Mucosa of stomach (tissue), 1 donor: ENCODE measurements around the gene CBX1.
A peak's percentile ranks its signal among the peaks of the same experiment; 100 is the strongest.

Experiments
- H3K27me3 ChIP-seq: one replicate; pipeline ENCODE4 v1.7.0; 2013; ENCODE audit warnings: mild to moderate bottlenecking, low read length; ENCODE audit not compliant: control insufficient read depth, insufficient read depth
- H3K36me3 ChIP-seq: one replicate; pipeline ENCODE4 v1.7.0; 2013; ENCODE audit warnings: low read length; ENCODE audit not compliant: control insufficient read depth, insufficient read depth
- H3K4me1 ChIP-seq: one replicate; pipeline ENCODE4 v1.7.0; 2013; ENCODE audit warnings: mild to moderate bottlenecking, low read length; ENCODE audit not compliant: control insufficient read depth, insufficient read depth
- H3K4me3 ChIP-seq: one replicate; pipeline ENCODE4 v1.7.0; 2013; ENCODE audit warnings: low read length
- H3K9ac ChIP-seq: one replicate; pipeline ENCODE4 v1.7.0; 2013; ENCODE audit warnings: mild to moderate bottlenecking, low read length, moderate library complexity
- H3K9me3 ChIP-seq: one replicate; pipeline ENCODE4 v1.7.0; 2013; ENCODE audit warnings: mild to moderate bottlenecking, low read length, moderate library complexity; ENCODE audit not compliant: control insufficient read depth
- donor health status: Pancreatic carcinoma.

CBX1 gene

DNA sequence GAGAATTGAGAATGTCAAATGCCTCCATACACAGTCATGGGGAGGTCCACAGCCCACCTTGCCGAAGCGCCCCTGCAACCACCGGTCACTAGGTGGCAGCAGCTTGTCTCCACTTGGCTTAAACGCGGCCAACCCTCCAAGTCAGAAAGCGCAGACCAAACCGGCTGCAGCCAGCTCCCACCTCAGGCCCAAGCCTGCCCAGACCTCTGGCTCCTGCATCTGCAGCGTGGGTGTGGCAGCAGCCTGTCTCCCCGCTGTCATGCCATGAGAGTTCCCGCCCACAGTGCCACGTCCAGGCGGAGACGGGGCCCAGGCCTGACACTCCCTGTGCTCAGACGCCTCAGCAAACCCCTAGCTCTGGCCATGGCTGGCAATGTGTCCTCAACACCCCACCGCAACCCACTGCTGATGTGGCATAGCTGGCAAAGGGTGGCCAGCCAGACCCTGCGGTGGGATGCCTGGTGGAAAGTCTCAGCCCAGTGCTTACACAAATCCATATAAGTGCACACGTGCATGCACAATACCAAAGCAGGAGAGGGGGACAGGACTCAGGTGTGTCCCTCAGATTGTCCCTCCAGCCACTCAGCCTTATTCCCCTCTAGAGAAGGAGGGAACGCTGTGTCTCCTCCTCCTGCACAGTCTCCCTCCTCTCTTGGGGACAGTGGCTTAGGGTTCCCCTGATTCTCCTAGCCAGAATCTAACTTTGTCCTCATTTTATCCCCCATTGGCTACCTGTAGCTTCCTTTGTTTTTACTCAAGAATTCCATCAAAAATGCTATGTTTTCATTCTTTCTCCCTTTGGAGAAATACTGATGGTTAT is 74.6 kb downstream of the CBX1 start:
- H3K27me3 ChIP-seq, result no peaks in the 10 kb centered on the region
- no peaks in the 10 kb centered on the region for H3K36me3 ChIP-seq
- peaks cover 38% of the 10 kb centered on the region for H3K4me1 ChIP-seq
- no peaks in the 10 kb centered on the region for H3K9me3 ChIP-seq
- H3K9ac ChIP-seq, result peak overlapping the region; percentile 0
- no peak overlapping the region for H3K4me3 ChIP-seq

DNA sequence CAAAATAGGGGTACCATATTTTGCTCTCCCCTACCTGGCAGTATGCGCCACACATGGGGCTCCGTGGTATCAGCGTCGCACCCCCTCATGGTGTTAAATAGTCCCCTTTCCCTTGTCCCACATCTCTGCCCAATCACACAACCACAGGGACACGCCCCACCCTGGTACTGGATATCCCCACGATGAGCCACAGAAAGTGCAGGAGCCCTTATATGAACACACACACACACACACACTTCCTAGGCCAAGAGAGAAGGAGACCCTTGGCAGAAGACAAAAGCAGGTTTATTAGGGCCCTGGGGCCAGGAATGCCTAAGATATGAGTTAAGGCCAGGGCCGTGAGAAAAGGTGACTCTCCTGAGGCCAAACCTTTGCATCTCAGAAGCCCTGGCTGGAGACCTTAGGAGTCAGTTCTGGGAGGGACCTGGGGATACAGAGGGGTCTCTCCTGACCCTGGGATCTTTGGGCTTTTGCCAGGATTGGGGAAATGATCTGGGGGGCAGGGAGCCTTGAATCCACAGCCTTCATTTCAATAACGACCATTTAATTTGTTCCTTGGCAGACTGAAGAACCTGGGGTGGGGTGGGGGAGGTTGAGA is 75.3 kb downstream of the CBX1 start:
- Histone ChIP-seq H3K27me3 (no peaks in the 10 kb centered on the region), H3K36me3 (no peaks in the 10 kb centered on the region), H3K9me3 (no peaks in the 10 kb centered on the region), H3K4me3 (no peak overlapping the region), H3K9ac (peak overlapping the region; percentile 0), H3K4me1 (peaks cover 38% of the 10 kb centered on the region)

DNA sequence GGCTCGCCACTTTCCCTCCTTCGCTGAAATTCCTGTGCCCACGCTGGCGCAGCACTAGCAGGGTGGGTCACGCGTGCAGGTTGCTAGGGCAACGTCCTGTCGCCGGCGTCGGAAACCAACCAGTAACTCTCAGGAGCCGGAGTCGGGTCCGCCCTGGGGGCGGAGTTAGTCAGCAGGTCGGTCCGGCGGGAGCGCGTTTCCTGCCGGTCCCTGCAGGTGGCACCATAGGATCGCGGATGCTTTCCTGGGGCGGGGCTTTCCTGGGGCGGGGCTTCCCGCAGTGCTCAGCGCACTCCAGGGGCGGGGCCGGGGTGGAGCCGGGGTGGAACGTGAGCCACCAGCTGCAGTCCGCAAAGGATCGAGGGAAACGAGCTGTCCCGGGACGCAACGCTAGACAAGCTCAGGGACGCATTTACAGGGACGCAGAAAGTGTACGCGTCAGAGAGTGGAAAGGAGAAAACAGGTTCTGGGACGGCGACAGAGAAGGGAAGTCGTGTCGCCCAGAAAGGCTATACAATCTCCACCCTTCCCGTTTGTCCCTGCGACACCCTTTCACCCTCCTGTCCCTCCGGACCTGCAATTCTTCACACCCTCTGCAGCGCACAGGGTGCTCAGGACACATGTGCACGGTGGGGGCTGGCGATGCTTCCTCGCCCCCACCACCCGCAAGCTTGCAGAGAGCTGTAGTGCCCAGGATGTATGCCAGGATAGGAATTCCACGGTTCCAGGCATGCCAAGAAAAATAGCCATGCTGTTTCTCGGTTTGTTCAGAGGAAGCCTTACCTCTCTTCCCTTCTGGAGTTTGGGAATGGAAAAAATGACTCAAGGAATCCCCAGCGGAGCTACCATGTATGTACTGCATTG is 76.0 kb downstream of the CBX1 start:
- Histone ChIP-seq H3K9ac (no peak overlapping the region), H3K27me3 (no peaks in the 10 kb centered on the region), H3K9me3 (no peaks in the 10 kb centered on the region), H3K4me3 (peak overlapping the region; percentile 49), H3K36me3 (no peaks in the 10 kb centered on the region), H3K4me1 (peaks cover 38% of the 10 kb centered on the region)

DNA sequence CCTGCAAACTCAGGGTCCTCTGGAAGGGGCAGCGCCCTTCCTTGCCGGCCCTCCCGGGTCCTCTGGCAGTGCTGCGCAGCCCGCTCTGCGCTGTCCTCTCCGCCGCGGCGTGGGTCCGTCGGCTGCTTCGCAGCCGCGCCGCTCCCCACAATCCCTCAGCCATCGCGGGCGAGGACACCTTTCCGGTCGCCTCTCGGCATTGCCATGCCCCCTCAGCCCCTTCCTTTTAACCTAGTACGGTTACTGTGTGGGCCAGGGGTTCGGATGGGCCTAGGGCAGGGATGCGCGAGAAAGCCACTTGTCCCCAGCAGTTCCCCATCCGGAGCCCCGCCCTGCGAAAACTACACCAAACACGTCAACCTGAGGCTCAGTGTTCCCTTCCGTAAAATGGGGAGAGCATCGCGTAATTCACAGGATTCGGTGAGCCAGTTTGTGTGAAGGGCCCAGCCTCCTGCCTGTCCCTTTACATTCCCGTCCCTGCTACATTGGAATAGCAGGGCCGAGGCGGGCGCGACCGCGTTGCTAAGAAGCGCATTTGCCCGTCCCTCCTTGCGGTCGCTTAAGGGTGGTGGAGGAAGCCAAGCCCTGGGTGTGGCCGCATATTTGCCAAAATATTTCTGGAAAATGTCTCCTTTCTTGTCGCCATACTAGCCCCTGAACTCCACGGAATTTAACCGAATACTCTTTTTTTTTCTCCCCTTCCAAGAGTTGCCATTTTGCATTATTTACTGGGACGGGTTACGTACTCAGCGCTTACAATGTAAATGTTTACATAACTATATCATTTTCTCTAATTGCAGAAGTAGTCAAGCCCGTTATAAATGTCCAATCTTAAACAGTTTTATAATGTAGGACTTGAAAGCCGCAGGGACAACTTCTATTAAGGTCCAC is 76.9 kb downstream of the CBX1 start:
- H3K9ac ChIP-seq, result peak overlapping the region; percentile 50
- H3K27me3 ChIP-seq, result no peaks in the 10 kb centered on the region
- H3K9me3 ChIP-seq, result no peaks in the 10 kb centered on the region
- H3K4me1 ChIP-seq, result peaks cover 38% of the 10 kb centered on the region
- H3K4me3 ChIP-seq, result peak overlapping the region; percentile 49
- H3K36me3 ChIP-seq, result no peaks in the 10 kb centered on the region

DNA sequence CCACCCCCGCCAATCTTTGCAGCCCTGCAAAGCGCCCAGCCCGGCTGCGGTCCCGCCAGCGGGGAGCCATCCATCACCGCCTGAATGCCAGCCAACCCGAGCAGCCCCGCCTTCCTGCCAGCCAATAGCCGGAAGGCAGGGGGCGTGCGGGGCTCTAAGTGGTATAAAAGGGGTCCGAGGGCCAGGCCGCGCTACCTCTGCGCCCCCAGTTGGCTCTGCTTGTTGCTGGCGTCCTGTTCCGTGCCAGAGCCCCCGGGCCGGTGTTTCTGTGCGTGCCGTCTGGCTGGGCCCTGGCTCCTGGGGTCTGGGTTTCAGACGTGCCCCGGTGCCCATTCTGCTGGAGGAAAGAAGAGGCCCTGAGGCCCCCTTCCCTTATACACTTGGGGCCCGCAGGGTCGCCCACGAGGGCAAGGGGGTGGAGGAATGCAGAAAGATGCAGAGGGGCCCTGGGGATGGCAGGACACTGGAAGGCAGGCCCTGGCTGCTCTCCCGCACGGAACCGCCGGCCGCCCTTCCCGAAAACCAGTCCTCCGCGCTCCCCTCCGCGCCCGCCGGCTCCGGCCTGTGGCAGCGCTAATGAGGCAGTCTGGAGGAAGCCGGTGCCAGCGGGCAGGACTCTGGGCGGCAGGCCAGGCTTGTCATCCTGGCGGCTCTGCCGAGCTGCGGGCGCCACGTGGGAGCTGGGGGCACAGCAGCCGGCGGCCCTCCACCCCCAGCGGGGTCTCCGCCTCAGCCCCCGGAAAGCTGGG is 77.7 kb downstream of the CBX1 start:
- Histone ChIP-seq H3K27me3 (no peaks in the 10 kb centered on the region), H3K36me3 (no peaks in the 10 kb centered on the region), H3K4me3 (no peak overlapping the region), H3K9me3 (no peaks in the 10 kb centered on the region), H3K4me1 (peaks cover 38% of the 10 kb centered on the region), H3K9ac (peak overlapping the region; percentile 50)

DNA sequence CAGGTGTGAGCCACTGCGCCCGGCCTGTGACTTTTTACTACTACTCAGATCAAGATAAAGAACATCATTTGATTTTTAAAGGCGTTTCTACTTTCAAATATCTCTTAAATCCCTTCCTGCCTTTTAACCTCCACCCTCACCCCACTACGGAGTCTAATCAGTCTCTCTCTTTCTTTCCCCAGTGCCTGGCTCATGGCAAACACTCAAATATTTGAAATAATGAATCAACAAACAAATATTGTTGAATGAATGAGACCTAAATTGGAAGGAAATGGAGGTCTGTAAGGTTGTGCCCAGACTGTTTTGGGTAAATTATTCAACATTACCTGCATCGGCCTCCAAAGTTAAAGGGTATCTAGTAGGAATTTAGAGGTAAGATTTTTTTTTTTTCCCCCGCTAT is 78.4 kb downstream of the CBX1 start:
- peaks cover 38% of the 10 kb centered on the region for H3K4me1 ChIP-seq
- no peaks in the 10 kb centered on the region for H3K9me3 ChIP-seq
- no peak overlapping the region for H3K9ac ChIP-seq
- no peaks in the 10 kb centered on the region for H3K27me3 ChIP-seq
- no peaks in the 10 kb centered on the region for H3K36me3 ChIP-seq
- no peak overlapping the region for H3K4me3 ChIP-seq

DNA sequence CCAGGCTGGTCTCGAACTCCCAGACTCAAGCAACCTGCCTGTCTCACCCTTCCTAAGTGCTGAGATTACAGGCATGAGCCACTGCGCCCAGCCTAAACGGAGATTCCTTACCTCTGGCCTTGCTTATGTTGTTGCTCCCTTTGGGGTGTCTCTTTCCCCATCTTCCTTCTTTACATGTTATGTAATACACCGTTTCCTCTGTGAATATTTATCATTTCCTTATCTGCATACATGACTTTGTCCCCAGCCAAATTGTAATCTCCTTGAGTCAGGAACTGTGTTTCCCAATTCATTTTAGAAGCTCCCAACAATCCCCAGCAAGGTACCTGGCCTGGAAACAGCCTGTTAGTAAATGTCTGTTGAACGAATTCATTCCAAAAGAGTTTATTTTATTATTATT is 79.3 kb downstream of the CBX1 start:
- Histone ChIP-seq H3K27me3 (no peaks in the 10 kb centered on the region), H3K9me3 (no peaks in the 10 kb centered on the region), H3K4me3 (no peak overlapping the region), H3K36me3 (no peaks in the 10 kb centered on the region), H3K9ac (no peak overlapping the region), H3K4me1 (peaks cover 36% of the 10 kb centered on the region)
